Body of pancreas (tissue), 4 donors: ENCODE data around the gene NOCT. TPM values are rescaled to one million over a fixed set of nuclear protein-coding genes. Genes with fewer than 3 reads are reported as not detected.

Experiments used
- ATAC-seq: fragments of 150-250 bp; one replicate; pipeline ENCODE4 v1.9.1; 2016
- DNase-seq, 4 donors: peaks; one replicate each; pipeline ENCODE4 v3.0.0-alpha.2; 2019
- H3K27ac ChIP-seq, 4 donors: fragments of 200-600 bp; sonication (generic); 1 replicate in 3 of 4; 2 replicates in 1 of 4; pipeline versions ENCODE4 v1.5.1 to v1.6.1; 2016 to 2019; ENCODE audit warnings: mild to moderate bottlenecking in 1 of 4, mixed read lengths in 1 of 4, moderate library complexity in 1 of 4
- H3K27me3 ChIP-seq, 2 donors: fragments of 200-600 bp; sonication (generic); one replicate each; pipeline ENCODE4 v1.6.0; 2016; ENCODE audit warnings: mild to moderate bottlenecking in 1 of 2
- H3K36me3 ChIP-seq, 2 donors: fragments of 200-600 bp; sonication (generic); replicated peaks in 1 of 2; 2 replicates each; pipeline ENCODE4 v1.5.1; 2016; ENCODE audit warnings: low read depth in 2 of 2; ENCODE audit not compliant: insufficient read depth in 1 of 2
- H3K4me1 ChIP-seq: fragments of 200-600 bp; sonication (generic); one replicate; pipeline ENCODE4 v1.6.0; 2016
- H3K4me3 ChIP-seq, 2 donors: fragments of 200-600 bp; sonication (generic); 1 replicate in 1 of 2; 2 replicates in 1 of 2; pipeline ENCODE4 v1.5.1; 2016 to 2019
- H3K9me3 ChIP-seq, 3 donors: fragments of 200-600 bp; sonication (generic); 1 replicate in 2 of 3; 2 replicates in 1 of 3; pipeline ENCODE4 v1.5.1; 2016
- CTCF ChIP-seq, 7 experiments: fragments of 450-650 bp in 4 of 7; fragments of 200-600 bp in 3 of 7; sonication (generic) in 3 of 7; IDR thresholded peaks; one replicate each; pipeline ENCODE4 v1.5.1; 2016 to 2019; ENCODE audit warnings: antibody characterized with exemption in 7 of 7
- POLR2A ChIP-seq, 3 donors: fragments of 450-650 bp; IDR thresholded peaks; one replicate each; pipeline ENCODE4 v1.6.1; 2016; ENCODE audit warnings: antibody characterized with exemption in 3 of 3, mild to moderate bottlenecking in 2 of 3
- WGBS, 2 donors: methylation state at CpG; one replicate each; pipeline ENCODE4 v1.1.5; 2017; 5-methylcytosine and 5-hydroxymethylcytosine counted together
- intact Hi-C: fragments of 100-400 bp; cut with DNase I; formaldehyde crosslinking; loops from one replicate; pipeline ENCODE4 v1.15.1; 2023
- total RNA-seq, 2 donors: library from RNA; depleted of rRNA; stranded (reverse); fragments of >200 nt; gene quantifications; one replicate each; pipeline ENCODE4 v1.1.0, GENCODE V29; 2016

Gene NOCT
- total RNA-seq, 2 donors from 2014 or later, result 5.7 to 11.9 TPM

GRCh38 chr4:138976526-138976925 lies 39.1 kb upstream of the NOCT start:
- no peak for DNase-seq
- intact Hi-C loops, result no loop called here
- no peaks in the 10 kb centered on the region for H3K4me1 ChIP-seq
- no peaks in the 10 kb centered on the region for H3K9me3 ChIP-seq
- no peak overlapping the region for H3K4me3 ChIP-seq
- H3K36me3 ChIP-seq, result no peaks in the 10 kb centered on the region
- TF ChIP-seq POLR2A (IDR thresholded peaks at IDR 0.05), result no peak
- no peak for ATAC-seq
- no peak overlapping the region for H3K27ac ChIP-seq
- H3K27me3 ChIP-seq, result no peaks in the 10 kb centered on the region

GRCh38 chr4:138977524-138977923 lies 38.1 kb upstream of the NOCT start:
- TF ChIP-seq POLR2A (IDR thresholded peaks at IDR 0.05), result no peak
- no peak for TF ChIP-seq CTCF (IDR thresholded peaks at IDR 0.05)
- DNase-seq, result no peak
- Histone ChIP-seq H3K4me3 (no peak overlapping the region), H3K36me3 (no peaks in the 10 kb centered on the region), H3K9me3 (no peaks in the 10 kb centered on the region), H3K27me3 (no peaks in the 10 kb centered on the region), H3K4me1 (no peaks in the 10 kb centered on the region), H3K27ac (no peak overlapping the region)
- 61 to 72% methylated on average over 6 of the region's 6 CpGs for WGBS, 2 donors
- intact Hi-C loops, result no loop called here
- ATAC-seq, result no peak

- ATAC-seq (no peak), DNase-seq (no peak)
- H3K4me3 ChIP-seq, result no peak overlapping the region
- no peak overlapping the region for H3K27ac ChIP-seq
- no peaks in the 10 kb centered on the region for H3K9me3 ChIP-seq
- H3K36me3 ChIP-seq, result no peaks in the 10 kb centered on the region
- TF ChIP-seq CTCF (IDR thresholded peaks at IDR 0.05) (no peak), POLR2A (IDR thresholded peaks at IDR 0.05) (no peak)
- no peaks in the 10 kb centered on the region for H3K27me3 ChIP-seq
- H3K4me1 ChIP-seq, result no peaks in the 10 kb centered on the region
- WGBS, 2 donors, result 78 to 85% methylated on average over 5 of the region's 5 CpGs
- intact Hi-C loops, result no loop called here
These were observed 37.5 kb upstream of the NOCT start for GRCh38 chr4:138978028-138978585.

GRCh38 chr4:138978600-138978999 lies 37.0 kb upstream of the NOCT start:
- intact Hi-C loops, result no loop called here
- no peaks in the 10 kb centered on the region for H3K27me3 ChIP-seq
- H3K4me3 ChIP-seq, result no peak overlapping the region
- no peaks in the 10 kb centered on the region for H3K36me3 ChIP-seq
- H3K9me3 ChIP-seq, result no peaks in the 10 kb centered on the region
- no peaks in the 10 kb centered on the region for H3K4me1 ChIP-seq
- ATAC-seq (no peak), DNase-seq (no peak)
- WGBS, 2 donors, result 51 to 59% methylated on average over 3 of the region's 3 CpGs
- H3K27ac ChIP-seq, result no peak overlapping the region
- TF ChIP-seq CTCF (IDR thresholded peaks at IDR 0.05) (no peak), POLR2A (IDR thresholded peaks at IDR 0.05) (no peak)

- H3K36me3 ChIP-seq, result no peaks in the 10 kb centered on the region
- H3K27me3 ChIP-seq, result no peaks in the 10 kb centered on the region
- H3K4me3 ChIP-seq, result no peak overlapping the region
- 90 to 95% methylated on average over 2 of the region's 2 CpGs for WGBS, 2 donors
- no peaks in the 10 kb centered on the region for H3K4me1 ChIP-seq
- ATAC-seq (no peak), DNase-seq (no peak)
- no peaks in the 10 kb centered on the region for H3K9me3 ChIP-seq
- TF ChIP-seq CTCF (IDR thresholded peaks at IDR 0.05), result no peak
- no peak for TF ChIP-seq POLR2A (IDR thresholded peaks at IDR 0.05)
- no peak overlapping the region for H3K27ac ChIP-seq
- intact Hi-C loops, result no loop called here
These were observed 35.8 kb upstream of the NOCT start for GRCh38 chr4:138979742-138980141.
